Liver (tissue), 9 donors: ENCODE data around the gene IL36B. TPM values are rescaled to one million over a fixed set of nuclear protein-coding genes. Genes with fewer than 3 reads are reported as not detected.

Source experiments
- DNase-seq: peaks from one replicate; pipeline ENCODE4 v3.0.0-alpha.2; 2017; ENCODE audit warnings: low spot score
- H3K27ac ChIP-seq, 2 donors: one replicate each; pipeline ENCODE4 v1.7.0; 2013; ENCODE audit warnings: inconsistent platforms in 2 of 2, low read length in 2 of 2, control low read depth in 1 of 2, low read depth in 1 of 2, mild to moderate bottlenecking in 1 of 2
- H3K27me3 ChIP-seq, 4 donors: one replicate each; pipeline versions ENCODE4 v1.6.1 to v1.7.0; 2013; ENCODE audit warnings: low read length in 3 of 4, inconsistent platforms in 1 of 4, mild to moderate bottlenecking in 1 of 4, moderate library complexity in 1 of 4; ENCODE audit not compliant: control insufficient read depth in 4 of 4, insufficient read depth in 4 of 4
- H3K36me3 ChIP-seq, 4 donors: one replicate each; pipeline versions ENCODE4 v1.6.1 to v1.7.0; 2013; ENCODE audit warnings: low read length in 3 of 4, mild to moderate bottlenecking in 3 of 4, low read depth in 1 of 4, moderate library complexity in 1 of 4; ENCODE audit not compliant: control insufficient read depth in 4 of 4, insufficient read depth in 3 of 4
- H3K4me1 ChIP-seq, 4 donors: one replicate each; pipeline versions ENCODE4 v1.6.1 to v1.7.0; 2013; ENCODE audit warnings: low read length in 3 of 4, mild to moderate bottlenecking in 3 of 4, moderate library complexity in 1 of 4; ENCODE audit not compliant: control insufficient read depth in 4 of 4, insufficient read depth in 4 of 4
- H3K4me3 ChIP-seq, 3 donors: one replicate each; pipeline versions ENCODE4 v1.6.1 to v1.7.0; 2013; ENCODE audit warnings: low read length in 3 of 3, control low read depth in 1 of 3, low read depth in 1 of 3, mild to moderate bottlenecking in 1 of 3
- H3K9ac ChIP-seq, 2 donors: one replicate each; pipeline ENCODE4 v1.7.0; 2013; ENCODE audit warnings: low read length in 2 of 2, mild to moderate bottlenecking in 2 of 2, moderate library complexity in 2 of 2, control low read depth in 1 of 2, low read depth in 1 of 2
- H3K9me3 ChIP-seq, 4 donors: one replicate each; pipeline versions ENCODE4 v1.6.1 to v1.7.0; 2013; ENCODE audit warnings: low read length in 3 of 4; ENCODE audit not compliant: control insufficient read depth in 4 of 4
- EGR1 ChIP-seq, 2 donors: IDR thresholded peaks; 2 replicates each; pipeline ENCODE4 v1.6.1; 2016 to 2018; ENCODE audit warnings: antibody characterized with exemption in 2 of 2, low read depth in 2 of 2
- FOXA1 ChIP-seq: IDR thresholded peaks from 2 replicates; pipeline ENCODE4 v1.6.1; 2016; ENCODE audit warnings: antibody characterized with exemption
- FOXA2 ChIP-seq: IDR thresholded peaks from 2 replicates; pipeline ENCODE4 v1.6.1; 2016; ENCODE audit warnings: antibody characterized with exemption
- GABPA ChIP-seq, 2 donors: IDR thresholded peaks in 1 of 2; conservative IDR thresholded peaks in 1 of 2; 2 replicates each; pipeline ENCODE4 v1.6.1; 2016; ENCODE audit warnings: antibody characterized with exemption in 2 of 2, mild to moderate bottlenecking in 1 of 2, moderate library complexity in 1 of 2
- HNF4A ChIP-seq, 2 donors: conservative IDR thresholded peaks; 2 replicates each; pipeline ENCODE4 v1.6.1; 2016; ENCODE audit warnings: antibody characterized with exemption in 2 of 2, mild to moderate bottlenecking in 2 of 2
- NR2F2 ChIP-seq: IDR thresholded peaks from 2 replicates; pipeline ENCODE4 v1.6.1; 2016; ENCODE audit warnings: antibody characterized with exemption
- RAD21 ChIP-seq, 2 donors: IDR thresholded peaks; 2 replicates each; pipeline ENCODE4 v1.6.1; 2016; ENCODE audit warnings: antibody characterized with exemption in 2 of 2, mild to moderate bottlenecking in 2 of 2
- RXRA ChIP-seq, 2 donors: IDR thresholded peaks; 2 replicates each; pipeline ENCODE4 v1.6.1; 2017 to 2018; ENCODE audit warnings: antibody characterized with exemption in 2 of 2, mild to moderate bottlenecking in 1 of 2
- SP1 ChIP-seq: IDR thresholded peaks from 2 replicates; pipeline ENCODE4 v1.6.1; 2018; ENCODE audit warnings: antibody characterized with exemption, mild to moderate bottlenecking
- TAF1 ChIP-seq: conservative IDR thresholded peaks from 2 replicates; pipeline ENCODE4 v1.6.1; 2016; ENCODE audit warnings: antibody characterized with exemption, mild to moderate bottlenecking
- YY1 ChIP-seq: IDR thresholded peaks from 2 replicates; pipeline ENCODE4 v1.6.1; 2016; ENCODE audit warnings: antibody characterized with exemption, mild to moderate bottlenecking
- WGBS: extraction: QIAGEN DNeasy Blood & Tissue Kit; methylation state at CpG from one replicate; pipeline ENCODE4 v1.1.7; 2013; 5-methylcytosine and 5-hydroxymethylcytosine counted together
- polyA plus RNA-seq, 2 donors: library from polyadenylated mRNA; stranded (reverse) in 1 of 2; unstranded in 1 of 2; fragments of 200-250 nt in 1 of 2; fragments of >200 nt in 1 of 2; fragmentation: Nextera tagmentation in 1 of 2; extraction: Ambion mirVana in 1 of 2; gene quantifications; one replicate each; pipeline versions ENCODE4 v1.2.1 to v1.2.3, GENCODE V29; 2013 to 2015
- total RNA-seq, 2 donors: library from RNA; depleted of rRNA; stranded (reverse); fragments of >200 nt; gene quantifications; one replicate each; pipeline ENCODE4 v1.2.3, GENCODE V29; 2014
- TF ChIP-seq, protein P1 (sequence below): IDR thresholded peaks from 2 replicates; pipeline ENCODE4 v1.6.1; 2016; ENCODE audit warnings: antibody characterized with exemption
- TF ChIP-seq, protein P2 (sequence below): IDR thresholded peaks from 2 replicates; pipeline ENCODE4 v1.6.1; 2016; ENCODE audit warnings: antibody characterized with exemption
- TF ChIP-seq, protein P3 (sequence below): fragments of 150-350 bp; IDR thresholded peaks from 2 replicates; pipeline ENCODE4 v1.5.1; 2017; ENCODE audit warnings: improper control_type of control experiment, low read depth, low read length; ENCODE audit not compliant: missing input control
- TF ChIP-seq, protein P4 (sequence below): IDR thresholded peaks from 2 replicates; pipeline ENCODE4 v1.6.1; 2016; ENCODE audit warnings: antibody characterized with exemption, mild to moderate bottlenecking
- TF ChIP-seq, protein P5 (sequence below): IDR thresholded peaks from 2 replicates; pipeline ENCODE4 v1.6.1; 2016; ENCODE audit warnings: antibody characterized with exemption
- donor health status: healthy.
- donor health status: healthy.
- donor health status: healthy.
- donor health status: healthy.
- donor health status: healthy.

Gene IL36B
- total and polyA plus RNA-seq, 4 donors = not detected

DNA sequence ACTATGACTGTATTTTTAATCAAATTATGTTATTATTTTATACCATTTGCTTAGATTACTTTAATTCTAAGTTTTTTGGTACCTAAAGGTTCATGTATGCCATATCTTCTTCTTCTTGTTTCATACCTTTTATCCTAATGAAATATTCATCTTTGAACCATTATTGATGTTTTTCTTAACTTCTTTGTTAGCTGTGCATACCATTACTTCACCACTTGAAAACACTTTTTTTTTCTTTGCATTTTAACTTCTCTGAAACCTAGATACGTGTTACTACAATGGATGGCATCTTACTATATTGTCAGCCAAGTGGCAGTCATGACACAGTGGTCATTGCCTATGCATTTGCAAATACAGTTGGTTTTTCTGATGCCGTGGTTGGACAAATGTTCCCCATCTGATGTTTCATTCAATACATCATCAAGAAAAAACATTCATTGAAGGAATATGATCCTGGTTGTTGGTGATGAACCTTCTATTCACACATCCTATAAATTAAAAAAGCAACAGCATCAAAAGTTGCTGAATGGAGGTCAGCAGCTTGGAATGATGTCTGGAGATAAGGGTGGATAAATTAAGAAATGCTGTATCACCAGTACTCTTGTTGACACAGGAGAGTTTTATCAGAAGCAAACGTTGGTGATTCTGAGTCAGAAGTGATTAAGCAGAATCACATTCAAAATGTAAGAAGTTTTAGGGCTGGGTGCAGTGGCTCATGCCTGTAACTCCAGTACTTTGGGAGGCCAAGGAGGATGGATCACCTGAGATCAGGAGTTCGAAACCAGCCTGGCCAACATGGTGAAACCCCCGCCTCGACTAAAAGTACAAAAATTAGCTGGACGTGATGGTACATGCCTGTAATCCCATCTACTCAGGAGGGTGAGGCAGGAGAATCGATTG, 40.0 kb downstream of the IL36B start:
- Histone ChIP-seq H3K4me3 (no peak overlapping the region), H3K4me1 (no peaks in the 10 kb centered on the region), H3K9ac (no peak overlapping the region), H3K36me3 (no peaks in the 10 kb centered on the region), H3K27me3 (no peaks in the 10 kb centered on the region), H3K27ac (no peak overlapping the region), H3K9me3 (no peaks in the 10 kb centered on the region)
- WGBS = 75% methylated on average over 8 of the region's 8 CpGs
- no peak for TF ChIP-seq GABPA (IDR thresholded peaks at IDR 0.05 in 1 of 2, conservative IDR thresholded peaks at IDR 0.05 in 1 of 2)
- TF ChIP-seq SP1 = no peak
- TF ChIP-seq YY1 = no peak
- no peak for TF ChIP-seq FOXA1
- no peak for DNase-seq

DNA sequence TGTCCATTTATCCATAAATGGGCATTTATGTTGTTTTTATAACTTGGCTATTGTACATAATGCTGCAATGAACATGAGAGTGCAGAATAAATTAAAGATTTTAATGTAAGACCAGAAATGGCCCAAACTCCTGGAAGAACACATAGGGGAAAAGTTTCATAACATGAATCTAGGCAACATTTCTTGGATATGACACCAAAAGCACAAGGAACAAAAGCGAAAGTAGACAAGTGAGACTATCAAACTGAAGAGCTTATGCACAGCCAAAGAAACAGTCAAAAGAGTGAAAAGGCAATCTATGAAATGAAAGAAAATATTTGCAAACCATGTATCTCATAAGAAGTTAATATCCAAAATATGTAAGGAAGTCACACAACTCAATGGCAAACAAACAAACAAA, 41.6 kb downstream of the IL36B start:
- H3K9me3 ChIP-seq = no peaks in the 10 kb centered on the region
- TF ChIP-seq YY1 = no peak
- no peak for TF ChIP-seq NR2F2
- no peak for TF ChIP-seq HNF4A (conservative IDR thresholded peaks at IDR 0.05)
- TF ChIP-seq GABPA (IDR thresholded peaks at IDR 0.05 in 1 of 2, conservative IDR thresholded peaks at IDR 0.05 in 1 of 2) = no peak
- TF ChIP-seq, protein P1, sequence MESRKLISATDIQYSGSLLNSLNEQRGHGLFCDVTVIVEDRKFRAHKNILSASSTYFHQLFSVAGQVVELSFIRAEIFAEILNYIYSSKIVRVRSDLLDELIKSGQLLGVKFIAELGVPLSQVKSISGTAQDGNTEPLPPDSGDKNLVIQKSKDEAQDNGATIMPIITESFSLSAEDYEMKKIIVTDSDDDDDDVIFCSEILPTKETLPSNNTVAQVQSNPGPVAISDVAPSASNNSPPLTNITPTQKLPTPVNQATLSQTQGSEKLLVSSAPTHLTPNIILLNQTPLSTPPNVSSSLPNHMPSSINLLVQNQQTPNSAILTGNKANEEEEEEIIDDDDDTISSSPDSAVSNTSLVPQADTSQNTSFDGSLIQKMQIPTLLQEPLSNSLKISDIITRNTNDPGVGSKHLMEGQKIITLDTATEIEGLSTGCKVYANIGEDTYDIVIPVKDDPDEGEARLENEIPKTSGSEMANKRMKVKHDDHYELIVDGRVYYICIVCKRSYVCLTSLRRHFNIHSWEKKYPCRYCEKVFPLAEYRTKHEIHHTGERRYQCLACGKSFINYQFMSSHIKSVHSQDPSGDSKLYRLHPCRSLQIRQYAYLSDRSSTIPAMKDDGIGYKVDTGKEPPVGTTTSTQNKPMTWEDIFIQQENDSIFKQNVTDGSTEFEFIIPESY = no peak
- TF ChIP-seq RAD21 (IDR thresholded peaks at IDR 0.05) = no peak
- no peak for TF ChIP-seq FOXA1
- no peak for TF ChIP-seq RXRA (IDR thresholded peaks at IDR 0.05)
- no peak for TF ChIP-seq EGR1 (IDR thresholded peaks at IDR 0.05; ENCODE audit: low read depth in 2 of 2)
- TF ChIP-seq, protein P2, sequence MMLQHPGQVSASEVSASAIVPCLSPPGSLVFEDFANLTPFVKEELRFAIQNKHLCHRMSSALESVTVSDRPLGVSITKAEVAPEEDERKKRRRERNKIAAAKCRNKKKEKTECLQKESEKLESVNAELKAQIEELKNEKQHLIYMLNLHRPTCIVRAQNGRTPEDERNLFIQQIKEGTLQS = no peak
- TF ChIP-seq TAF1 = no peak
- TF ChIP-seq, protein P3, sequence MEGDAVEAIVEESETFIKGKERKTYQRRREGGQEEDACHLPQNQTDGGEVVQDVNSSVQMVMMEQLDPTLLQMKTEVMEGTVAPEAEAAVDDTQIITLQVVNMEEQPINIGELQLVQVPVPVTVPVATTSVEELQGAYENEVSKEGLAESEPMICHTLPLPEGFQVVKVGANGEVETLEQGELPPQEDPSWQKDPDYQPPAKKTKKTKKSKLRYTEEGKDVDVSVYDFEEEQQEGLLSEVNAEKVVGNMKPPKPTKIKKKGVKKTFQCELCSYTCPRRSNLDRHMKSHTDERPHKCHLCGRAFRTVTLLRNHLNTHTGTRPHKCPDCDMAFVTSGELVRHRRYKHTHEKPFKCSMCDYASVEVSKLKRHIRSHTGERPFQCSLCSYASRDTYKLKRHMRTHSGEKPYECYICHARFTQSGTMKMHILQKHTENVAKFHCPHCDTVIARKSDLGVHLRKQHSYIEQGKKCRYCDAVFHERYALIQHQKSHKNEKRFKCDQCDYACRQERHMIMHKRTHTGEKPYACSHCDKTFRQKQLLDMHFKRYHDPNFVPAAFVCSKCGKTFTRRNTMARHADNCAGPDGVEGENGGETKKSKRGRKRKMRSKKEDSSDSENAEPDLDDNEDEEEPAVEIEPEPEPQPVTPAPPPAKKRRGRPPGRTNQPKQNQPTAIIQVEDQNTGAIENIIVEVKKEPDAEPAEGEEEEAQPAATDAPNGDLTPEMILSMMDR = no peak
- TF ChIP-seq, protein P4, sequence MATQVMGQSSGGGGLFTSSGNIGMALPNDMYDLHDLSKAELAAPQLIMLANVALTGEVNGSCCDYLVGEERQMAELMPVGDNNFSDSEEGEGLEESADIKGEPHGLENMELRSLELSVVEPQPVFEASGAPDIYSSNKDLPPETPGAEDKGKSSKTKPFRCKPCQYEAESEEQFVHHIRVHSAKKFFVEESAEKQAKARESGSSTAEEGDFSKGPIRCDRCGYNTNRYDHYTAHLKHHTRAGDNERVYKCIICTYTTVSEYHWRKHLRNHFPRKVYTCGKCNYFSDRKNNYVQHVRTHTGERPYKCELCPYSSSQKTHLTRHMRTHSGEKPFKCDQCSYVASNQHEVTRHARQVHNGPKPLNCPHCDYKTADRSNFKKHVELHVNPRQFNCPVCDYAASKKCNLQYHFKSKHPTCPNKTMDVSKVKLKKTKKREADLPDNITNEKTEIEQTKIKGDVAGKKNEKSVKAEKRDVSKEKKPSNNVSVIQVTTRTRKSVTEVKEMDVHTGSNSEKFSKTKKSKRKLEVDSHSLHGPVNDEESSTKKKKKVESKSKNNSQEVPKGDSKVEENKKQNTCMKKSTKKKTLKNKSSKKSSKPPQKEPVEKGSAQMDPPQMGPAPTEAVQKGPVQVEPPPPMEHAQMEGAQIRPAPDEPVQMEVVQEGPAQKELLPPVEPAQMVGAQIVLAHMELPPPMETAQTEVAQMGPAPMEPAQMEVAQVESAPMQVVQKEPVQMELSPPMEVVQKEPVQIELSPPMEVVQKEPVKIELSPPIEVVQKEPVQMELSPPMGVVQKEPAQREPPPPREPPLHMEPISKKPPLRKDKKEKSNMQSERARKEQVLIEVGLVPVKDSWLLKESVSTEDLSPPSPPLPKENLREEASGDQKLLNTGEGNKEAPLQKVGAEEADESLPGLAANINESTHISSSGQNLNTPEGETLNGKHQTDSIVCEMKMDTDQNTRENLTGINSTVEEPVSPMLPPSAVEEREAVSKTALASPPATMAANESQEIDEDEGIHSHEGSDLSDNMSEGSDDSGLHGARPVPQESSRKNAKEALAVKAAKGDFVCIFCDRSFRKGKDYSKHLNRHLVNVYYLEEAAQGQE = no peak
- TF ChIP-seq, protein P5, sequence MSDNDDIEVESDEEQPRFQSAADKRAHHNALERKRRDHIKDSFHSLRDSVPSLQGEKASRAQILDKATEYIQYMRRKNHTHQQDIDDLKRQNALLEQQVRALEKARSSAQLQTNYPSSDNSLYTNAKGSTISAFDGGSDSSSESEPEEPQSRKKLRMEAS = no peak
- TF ChIP-seq SP1 = no peak
- no peak for TF ChIP-seq FOXA2
- H3K4me1 ChIP-seq = no peaks in the 10 kb centered on the region
- H3K36me3 ChIP-seq = no peaks in the 10 kb centered on the region
- no peak overlapping the region for H3K9ac ChIP-seq
- WGBS = 93% methylated on average over 1 of the region's 1 CpG
- DNase-seq = no peak
- H3K4me3 ChIP-seq = no peak overlapping the region
- no peak overlapping the region for H3K27ac ChIP-seq
- no peaks in the 10 kb centered on the region for H3K27me3 ChIP-seq
